Measurements from ENCODE around the gene RALGPS1.
"Not testable (repeated sequence)": the region's sequence is repeated elsewhere in the genome, so short reads cannot be mapped to it uniquely, and the experiment has no call there.

The RALGPS1 gene

GRCh38 chr9:127168756-127169574 is 254.4 kb downstream of the RALGPS1 start:
- no peak for TF ChIP-seq CTCF (IDR thresholded peaks at IDR 0.05; ENCODE audit: low read depth, low read length)
- H3K4me3 ChIP-seq (ENCODE audit: low read depth, low read length): no peak overlapping the region

- no peak for TF ChIP-seq CTCF (IDR thresholded peaks at IDR 0.05; ENCODE audit: low read depth, low read length)
Observed at GRCh38 chr9:127169575-127169883, 254.9 kb downstream of the RALGPS1 start.

GRCh38 chr9:127170103-127170502 is 255.5 kb downstream of the RALGPS1 start:
- TF ChIP-seq CTCF (IDR thresholded peaks at IDR 0.05; ENCODE audit: low read depth, low read length): no peak
- H3K4me3 ChIP-seq (ENCODE audit: low read depth, low read length): no peak overlapping the region

More at GRCh38 chr9:127169575-127169883, 254.9 kb downstream of the RALGPS1 start:
- H3K4me3 ChIP-seq (ENCODE audit: low read depth, low read length): no peak overlapping the region

- TF ChIP-seq CTCF (IDR thresholded peaks at IDR 0.05; ENCODE audit: low read depth, low read length): no peak
- no peak overlapping the region for H3K4me3 ChIP-seq (ENCODE audit: low read depth, low read length)
Observed at GRCh38 chr9:127170652-127171051, 256.1 kb downstream of the RALGPS1 start.

- H3K4me3 ChIP-seq (ENCODE audit: low read depth, low read length): not testable (repeated sequence)
Observed at GRCh38 chr9:127171348-127171747, 256.8 kb downstream of the RALGPS1 start.

- no peak overlapping the region for H3K4me3 ChIP-seq (ENCODE audit: low read depth, low read length)
- no peak for TF ChIP-seq CTCF (IDR thresholded peaks at IDR 0.05; ENCODE audit: low read depth, low read length)
Observed at GRCh38 chr9:127172066-127172707, 257.6 kb downstream of the RALGPS1 start.

GRCh38 chr9:127173063-127173462 is 258.5 kb downstream of the RALGPS1 start:
- H3K4me3 ChIP-seq (ENCODE audit: low read depth, low read length): no peak overlapping the region
- no peak for TF ChIP-seq CTCF (IDR thresholded peaks at IDR 0.05; ENCODE audit: low read depth, low read length)

Measured in WI38 (cell line).